OCI-LY1 (cell line): ENCODE results near the gene SNRK.

Source experiments
- EZH2 ChIP-seq: fragments of 200-600 bp; sonication (generic), shearing (Covaris generic); IDR thresholded peaks from 2 replicates; pipeline ENCODE4 v1.8.0; 2017; ENCODE audit warnings: borderline replicate concordance, mixed run types, mild to moderate bottlenecking, antibody characterized with exemption, low read length, moderate library complexity, mixed read lengths
- TF ChIP-seq, protein P1 (sequence below): fragments of 200-600 bp; sonication (generic), shearing (Covaris generic); IDR thresholded peaks from 2 replicates; pipeline ENCODE4 v1.5.1; 2017; ENCODE audit warnings: mild to moderate bottlenecking, antibody characterized with exemption, low read length, moderate library complexity, mixed read lengths

DNA sequence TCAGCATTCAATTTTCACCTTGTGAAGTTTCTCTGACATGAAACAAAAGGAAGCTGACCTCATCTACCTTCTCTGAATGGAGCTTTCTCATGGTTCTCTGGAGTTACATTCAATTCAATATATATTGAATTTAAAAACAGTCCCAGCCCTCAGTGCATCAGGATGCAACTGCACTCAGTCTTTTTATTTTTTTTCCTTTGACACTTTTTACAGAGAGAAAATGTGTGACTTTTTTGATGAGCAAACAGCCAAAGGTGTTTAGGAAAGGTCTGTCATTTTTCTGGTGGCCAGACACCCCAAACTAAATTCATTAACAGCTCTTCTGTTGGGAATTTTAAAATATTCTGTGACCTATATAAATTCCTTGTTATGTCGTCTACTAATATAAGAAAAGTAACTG is 19.3 kb upstream of the SNRK start:
- no peak for TF ChIP-seq EZH2
- TF ChIP-seq, protein P1, sequence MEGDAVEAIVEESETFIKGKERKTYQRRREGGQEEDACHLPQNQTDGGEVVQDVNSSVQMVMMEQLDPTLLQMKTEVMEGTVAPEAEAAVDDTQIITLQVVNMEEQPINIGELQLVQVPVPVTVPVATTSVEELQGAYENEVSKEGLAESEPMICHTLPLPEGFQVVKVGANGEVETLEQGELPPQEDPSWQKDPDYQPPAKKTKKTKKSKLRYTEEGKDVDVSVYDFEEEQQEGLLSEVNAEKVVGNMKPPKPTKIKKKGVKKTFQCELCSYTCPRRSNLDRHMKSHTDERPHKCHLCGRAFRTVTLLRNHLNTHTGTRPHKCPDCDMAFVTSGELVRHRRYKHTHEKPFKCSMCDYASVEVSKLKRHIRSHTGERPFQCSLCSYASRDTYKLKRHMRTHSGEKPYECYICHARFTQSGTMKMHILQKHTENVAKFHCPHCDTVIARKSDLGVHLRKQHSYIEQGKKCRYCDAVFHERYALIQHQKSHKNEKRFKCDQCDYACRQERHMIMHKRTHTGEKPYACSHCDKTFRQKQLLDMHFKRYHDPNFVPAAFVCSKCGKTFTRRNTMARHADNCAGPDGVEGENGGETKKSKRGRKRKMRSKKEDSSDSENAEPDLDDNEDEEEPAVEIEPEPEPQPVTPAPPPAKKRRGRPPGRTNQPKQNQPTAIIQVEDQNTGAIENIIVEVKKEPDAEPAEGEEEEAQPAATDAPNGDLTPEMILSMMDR = no peak
